HG02610 (cell line): ENCODE measurements around the gene GNB1.
"Not testable (repeated sequence)": the region's sequence is repeated elsewhere in the genome, so short reads cannot be mapped to it uniquely, and the experiment has no call there.

Experiments
- ATAC-seq: cut with Tn5 transposase; IDR thresholded peaks from one replicate; pipeline ENCODE4 v1.9.1; 2021; ENCODE audit warnings: mild to moderate bottlenecking, moderate library complexity; ENCODE audit not compliant: unreplicated experiment

Gene GNB1

DNA sequence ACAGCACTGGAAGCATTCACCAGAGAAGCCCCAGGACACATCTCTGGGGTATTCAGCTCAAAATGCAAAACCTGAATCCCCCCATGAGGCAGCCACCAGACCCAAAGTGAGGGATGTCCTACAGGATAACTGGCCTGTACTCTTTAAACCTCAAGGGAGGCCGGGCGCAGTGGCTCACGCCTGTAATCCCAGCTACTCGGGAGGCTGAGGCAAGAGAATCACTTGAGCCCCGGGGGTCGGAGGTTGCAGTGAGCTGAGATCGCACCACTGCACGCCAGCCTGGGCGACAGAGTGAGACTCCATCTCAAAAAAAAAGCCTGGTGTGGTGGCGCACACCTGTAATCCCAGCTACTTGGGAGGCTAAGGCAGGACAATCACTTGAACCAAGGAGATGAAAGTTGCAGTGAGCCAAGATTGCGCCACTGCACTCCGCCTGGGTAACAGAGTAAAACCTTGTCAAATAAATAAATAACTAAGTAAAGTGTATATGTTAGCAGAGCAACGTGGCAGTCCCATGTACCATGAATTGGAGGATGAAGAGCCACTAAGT lies 29.1 kb downstream of the GNB1 start:
- ATAC-seq: not testable (repeated sequence)

- no peak for ATAC-seq
These were observed 29.6 kb downstream of the GNB1 start for GRCh38 chr1:1861339-1861730.

GRCh38 chr1:1859970-1860697 lies 30.8 kb downstream of the GNB1 start:
- not testable (repeated sequence) for ATAC-seq

DNA sequence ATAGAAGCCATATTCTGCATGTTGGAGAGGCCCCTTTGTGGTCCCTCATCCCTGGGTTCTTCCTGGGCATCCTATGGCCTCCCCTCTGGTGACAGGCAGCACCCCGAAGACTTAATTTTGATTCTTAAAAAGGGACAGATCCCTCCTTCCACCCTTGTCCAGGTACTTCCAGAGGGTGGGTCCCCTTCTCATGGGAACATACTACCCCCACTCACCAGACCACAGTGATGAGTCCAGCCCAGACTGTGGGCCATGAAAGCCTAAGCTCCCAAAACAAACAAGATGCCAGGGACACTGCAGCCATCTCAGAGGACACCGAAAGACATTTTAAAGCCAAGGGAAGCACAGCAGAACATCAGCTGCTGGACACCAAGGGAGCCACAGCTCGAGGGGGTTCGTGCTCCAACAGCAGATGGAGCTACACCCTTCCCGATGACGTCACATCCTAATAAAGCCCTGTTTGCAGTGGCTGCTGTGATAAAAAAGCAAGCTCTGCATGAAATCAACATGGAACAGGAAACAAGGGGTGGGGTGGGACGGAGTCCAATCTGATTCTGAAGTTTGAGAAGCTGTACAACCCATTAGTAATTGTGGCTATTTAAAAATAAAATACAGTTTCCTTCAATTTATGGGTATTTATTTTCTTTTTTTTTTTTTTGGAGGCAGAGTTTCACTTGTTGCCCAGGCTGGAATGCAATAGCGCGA lies 32.4 kb downstream of the GNB1 start:
- ATAC-seq: no peak

- ATAC-seq: no peak
These were observed 33.7 kb downstream of the GNB1 start for GRCh38 chr1:1857096-1857703.

- not testable (repeated sequence) for ATAC-seq
These were observed 34.7 kb downstream of the GNB1 start for GRCh38 chr1:1856161-1856560.

DNA sequence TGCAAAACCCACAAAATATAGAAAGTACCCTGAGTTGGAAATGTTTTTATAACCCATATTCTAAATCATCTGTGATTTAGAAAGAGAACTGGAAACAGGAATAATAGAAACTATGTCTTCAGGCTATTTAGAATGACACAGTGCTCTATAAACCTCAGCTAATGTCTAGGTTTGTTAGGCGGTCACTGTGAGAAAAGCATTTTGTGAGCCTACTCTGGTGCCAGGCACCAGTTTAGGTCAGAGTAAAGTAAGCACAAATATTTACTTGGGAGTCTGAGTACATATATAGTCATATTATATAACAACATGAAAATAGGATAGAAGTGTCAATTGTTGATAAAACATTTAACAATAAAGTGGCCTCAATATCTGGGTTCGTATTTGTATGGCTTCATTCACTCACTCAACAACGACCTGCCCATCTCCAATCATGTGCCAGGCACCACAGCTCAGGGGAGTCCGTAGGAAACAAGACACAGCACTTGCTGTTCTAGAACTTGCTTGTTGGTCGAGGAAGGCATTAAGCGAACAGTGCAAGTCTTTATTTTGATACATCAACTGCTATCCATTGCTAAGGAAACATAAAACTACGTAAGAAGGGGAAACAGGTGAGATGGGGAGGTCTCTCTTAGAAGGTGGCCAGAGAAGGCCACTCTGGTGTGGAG lies 37.2 kb downstream of the GNB1 start:
- ATAC-seq: no peak

DNA sequence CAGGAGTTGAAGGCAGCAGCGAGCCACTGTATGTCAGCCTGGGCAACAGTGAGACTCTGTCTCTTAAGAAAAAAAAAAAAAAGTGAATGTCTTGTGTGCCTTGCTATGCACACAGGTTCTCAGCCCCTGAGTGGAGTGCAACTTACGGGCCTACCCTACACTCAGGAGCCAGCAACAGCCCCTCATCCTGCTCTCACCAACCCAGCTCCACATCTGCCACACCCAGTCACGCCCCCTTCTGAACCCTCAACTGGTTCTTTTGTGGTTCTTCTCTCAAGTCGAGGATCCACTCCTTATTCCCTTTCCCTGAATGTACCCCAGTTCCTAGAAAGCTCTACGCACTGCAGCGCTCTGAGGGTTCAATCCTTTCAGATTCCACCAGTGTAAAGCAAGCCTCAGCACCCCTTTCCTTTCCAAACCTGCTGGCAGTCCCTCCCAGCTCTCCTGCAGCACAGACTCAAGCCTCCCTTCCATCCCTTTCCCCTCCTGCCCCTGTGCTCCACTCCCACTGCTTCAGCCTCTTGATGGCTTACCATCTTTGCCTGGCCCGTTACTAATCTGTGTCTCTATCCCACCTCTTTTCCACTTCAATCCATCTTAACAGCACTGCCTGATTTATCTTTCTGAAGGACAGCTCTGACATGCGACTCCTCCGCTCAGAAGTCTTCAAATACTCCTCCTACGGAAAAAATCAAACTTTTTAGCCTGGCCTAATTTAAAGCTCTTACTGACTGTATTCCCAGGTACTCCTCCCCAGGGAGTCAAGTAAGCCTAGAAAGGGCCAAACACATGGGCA lies 38.1 kb downstream of the GNB1 start:
- ATAC-seq: no peak

DNA sequence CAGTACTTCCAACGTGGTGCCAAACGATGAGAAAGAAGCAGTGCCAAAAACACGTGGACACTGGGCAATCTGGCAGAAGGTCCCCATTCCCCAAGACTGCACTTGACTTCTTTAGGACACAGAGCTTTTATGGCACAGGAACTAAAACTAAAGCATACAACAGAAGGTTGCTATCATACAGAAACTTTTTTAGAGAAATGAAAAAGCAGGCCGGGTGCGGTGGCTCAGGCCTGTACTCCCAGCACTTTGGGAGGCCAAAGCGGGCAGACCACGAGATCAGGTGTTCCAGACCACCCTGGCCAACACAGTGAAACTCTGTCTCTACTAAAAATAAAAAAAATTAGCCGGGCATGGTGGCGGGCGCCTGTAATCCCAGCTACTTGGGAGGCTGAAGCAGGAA lies 43.0 kb downstream of the GNB1 start:
- ATAC-seq: no peak

- ATAC-seq: no peak
These were observed 43.6 kb downstream of the GNB1 start for GRCh38 chr1:1847061-1847850.

DNA sequence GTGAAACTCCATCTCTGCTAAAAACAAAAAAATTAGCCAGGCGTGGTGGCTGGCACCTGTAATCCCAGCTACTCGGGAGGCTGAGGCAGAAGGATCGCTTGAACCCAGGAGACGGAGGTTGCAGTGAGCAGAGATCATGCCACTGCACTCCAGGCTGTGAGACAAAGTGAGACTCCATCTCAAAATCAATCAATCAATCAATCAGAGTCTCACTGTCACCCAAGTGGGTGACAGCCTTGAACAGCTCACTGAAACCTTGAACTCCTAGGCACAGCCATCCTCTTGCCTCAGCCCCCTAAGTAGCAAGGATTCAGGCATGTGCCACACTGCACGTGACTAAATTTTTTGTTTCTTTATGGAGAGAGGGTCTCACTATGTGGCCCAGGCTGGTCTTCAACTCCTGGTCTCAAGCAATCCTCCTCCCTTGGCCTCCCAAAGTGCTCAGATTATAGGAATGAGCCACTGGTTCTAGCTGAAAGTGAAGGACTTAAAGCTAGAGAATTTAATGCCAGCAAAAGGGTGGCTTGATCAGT lies 44.4 kb downstream of the GNB1 start:
- no peak for ATAC-seq

- no peak for ATAC-seq
These were observed 48.3 kb downstream of the GNB1 start for GRCh38 chr1:1842360-1843146.

GRCh38 chr1:1841575-1841995 lies 49.3 kb downstream of the GNB1 start:
- ATAC-seq: no peak

- ATAC-seq: no peak
These were observed 51.4 kb downstream of the GNB1 start for GRCh38 chr1:1839311-1839965.

DNA sequence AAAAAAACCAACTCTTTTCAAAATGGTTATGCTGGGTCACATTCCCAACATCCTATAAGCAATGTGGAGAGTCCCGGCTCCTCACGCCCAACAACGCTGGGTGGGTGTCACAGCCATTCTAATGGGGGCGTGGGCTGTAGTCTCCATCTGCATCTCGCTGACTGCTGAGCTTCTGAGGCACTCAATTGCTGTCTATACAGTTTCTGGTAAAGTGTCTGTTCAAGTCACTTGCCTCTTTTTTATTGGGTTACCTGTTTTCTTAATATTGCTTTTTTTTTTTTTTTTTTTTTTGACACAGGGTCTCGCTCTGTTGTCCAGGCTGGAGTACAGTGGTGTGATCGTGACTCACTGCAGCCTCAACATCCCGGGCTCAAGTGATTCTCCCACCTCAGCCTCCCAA lies 54.8 kb downstream of the GNB1 start:
- no peak for ATAC-seq

DNA sequence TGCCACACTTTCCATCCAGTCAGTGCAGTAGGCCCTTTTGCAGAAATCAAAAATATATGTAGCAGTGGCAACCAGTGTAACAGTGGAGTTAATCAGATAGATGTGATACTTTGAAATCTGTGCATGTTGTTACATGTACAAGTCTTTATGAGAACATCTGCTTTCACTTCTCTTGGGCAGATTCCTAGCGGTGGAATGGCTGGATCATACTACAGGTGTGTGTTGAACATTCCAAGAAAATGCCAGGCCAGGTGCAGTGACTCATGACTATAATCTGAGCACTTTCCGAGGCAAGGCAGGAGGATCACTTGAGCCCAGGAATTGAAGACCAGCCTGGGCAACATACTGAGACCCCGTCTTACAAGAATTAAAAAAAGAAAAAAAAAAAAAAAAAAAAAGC lies 55.3 kb downstream of the GNB1 start:
- ATAC-seq: no peak

- peak; percentile 41 for ATAC-seq
These were observed 57.0 kb downstream of the GNB1 start for GRCh38 chr1:1833916-1834325.

DNA sequence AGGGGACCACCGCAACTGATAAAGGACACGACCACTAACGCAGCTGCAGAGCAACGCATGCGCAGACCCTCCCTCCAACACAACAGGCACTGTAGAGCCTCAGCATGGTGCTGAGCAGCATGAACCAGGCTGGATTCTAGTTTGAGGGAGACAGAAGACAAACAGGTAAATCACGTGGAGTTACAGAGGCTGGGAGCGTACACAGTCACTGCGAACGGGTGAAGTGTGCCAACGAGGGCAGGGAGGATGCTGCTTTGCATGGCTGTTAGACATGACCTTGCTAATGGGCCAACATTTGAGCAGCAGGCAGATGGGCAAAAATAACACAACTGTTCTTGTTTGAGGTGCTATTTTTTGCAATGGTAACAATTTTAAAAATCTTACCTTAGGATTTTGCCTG lies 57.4 kb downstream of the GNB1 start:
- ATAC-seq: no peak
